PC-3 (cell line): ENCODE data around the gene PHF24.

Experiments used
- EZH2 ChIP-seq: fragments of 300-600 bp; sonication (generic); IDR thresholded peaks from one replicate; pipeline ENCODE4 v1.6.1; 2017; ENCODE audit warnings: antibody characterized with exemption, mild to moderate bottlenecking, low read length; ENCODE audit not compliant: unreplicated experiment
- EZH2phosphoT487 ChIP-seq: fragments of 300-600 bp; sonication (generic); IDR thresholded peaks from 2 replicates; pipeline ENCODE4 v1.6.1; 2018; ENCODE audit warnings: mild to moderate bottlenecking, antibody characterized with exemption, low read length, borderline replicate concordance
- TF ChIP-seq, protein P1 (sequence below): fragments of 300-600 bp; sonication (generic); conservative IDR thresholded peaks from 2 replicates; pipeline ENCODE4 v1.5.1; 2017; ENCODE audit warnings: antibody characterized with exemption, low read depth, mild to moderate bottlenecking, low read length

DNA sequence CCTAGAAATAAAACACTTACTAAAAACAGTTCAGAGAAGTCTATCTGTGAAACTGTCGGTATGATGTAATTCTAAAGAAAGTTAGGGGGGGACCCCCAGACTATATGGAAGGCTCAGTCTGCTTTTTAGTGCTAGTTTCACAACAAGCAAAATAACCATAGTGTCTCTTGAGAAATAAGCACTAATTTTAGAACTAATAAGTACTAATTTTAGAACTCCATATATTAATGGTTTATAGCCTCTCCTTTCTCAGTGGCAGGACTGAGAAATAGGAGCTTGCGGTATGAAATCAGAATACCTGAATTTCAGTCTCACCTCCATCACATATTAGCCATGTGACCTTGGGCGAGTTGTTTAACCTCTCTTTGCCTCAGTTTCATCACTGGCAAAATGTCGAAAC lies 1.4 kb upstream of the PHF24 start:
- TF ChIP-seq, protein P1, sequence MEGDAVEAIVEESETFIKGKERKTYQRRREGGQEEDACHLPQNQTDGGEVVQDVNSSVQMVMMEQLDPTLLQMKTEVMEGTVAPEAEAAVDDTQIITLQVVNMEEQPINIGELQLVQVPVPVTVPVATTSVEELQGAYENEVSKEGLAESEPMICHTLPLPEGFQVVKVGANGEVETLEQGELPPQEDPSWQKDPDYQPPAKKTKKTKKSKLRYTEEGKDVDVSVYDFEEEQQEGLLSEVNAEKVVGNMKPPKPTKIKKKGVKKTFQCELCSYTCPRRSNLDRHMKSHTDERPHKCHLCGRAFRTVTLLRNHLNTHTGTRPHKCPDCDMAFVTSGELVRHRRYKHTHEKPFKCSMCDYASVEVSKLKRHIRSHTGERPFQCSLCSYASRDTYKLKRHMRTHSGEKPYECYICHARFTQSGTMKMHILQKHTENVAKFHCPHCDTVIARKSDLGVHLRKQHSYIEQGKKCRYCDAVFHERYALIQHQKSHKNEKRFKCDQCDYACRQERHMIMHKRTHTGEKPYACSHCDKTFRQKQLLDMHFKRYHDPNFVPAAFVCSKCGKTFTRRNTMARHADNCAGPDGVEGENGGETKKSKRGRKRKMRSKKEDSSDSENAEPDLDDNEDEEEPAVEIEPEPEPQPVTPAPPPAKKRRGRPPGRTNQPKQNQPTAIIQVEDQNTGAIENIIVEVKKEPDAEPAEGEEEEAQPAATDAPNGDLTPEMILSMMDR, result no peak
- TF ChIP-seq EZH2 (no peak), EZH2phosphoT487 (no peak)
